ENCODE measurements around the gene ABCA9. TPM values are rescaled to one million over a fixed set of nuclear protein-coding genes. Genes with fewer than 3 reads are reported as not detected.

Gene ABCA9
- total and polyA plus RNA-seq, 4 donors = 1.4 to 100 (median 25.0) TPM

Small RNA genes lying within 50 kb of the gene (microRNA-seq; reads per million reads assigned to microRNA genes)
- gene MIR4524A = 0 reads per million in 2 donors
- gene MIR4524B = 0 reads per million in 2 donors

Other genes starting within 250 kb of the ABCA9 start
- gene ABCA8, start 105.5 kb downstream of the ABCA9 start, total RNA-seq = 100 to 1,000 TPM in 1 of 2 donors, 10 to 100 TPM in 1; 50.8 to 292 TPM
- gene ABCA8, start 105.5 kb downstream of the ABCA9 start, polyA plus RNA-seq = 10 to 100 TPM in 1 of 2 donors, under 1 TPM in 1; 0.88 to 66.2 TPM
- gene ABCA6, start 81.0 kb upstream of the ABCA9 start, total RNA-seq = 100 to 1,000 TPM in 1 of 2 donors, 10 to 100 TPM in 1; 31.6 to 200 TPM
- 10 to 100 TPM in 1 of 2 donors, 1 to 10 TPM in 1; 7.8 to 39.8 TPM for gene ABCA6, start 81.0 kb upstream of the ABCA9 start, polyA plus RNA-seq
- gene ABCA10, start 167.9 kb upstream of the ABCA9 start, total RNA-seq = 100 to 1,000 TPM in 1 of 2 donors, 1 to 10 TPM in 1; 6.3 to 137 TPM
- 10 to 100 TPM in 1 of 2 donors, 1 to 10 TPM in 1; 1.5 to 10.4 TPM for gene ABCA10, start 167.9 kb upstream of the ABCA9 start, polyA plus RNA-seq